K562 (cell line): ENCODE data around the gene RBBP4. TPM values are rescaled to one million over a fixed set of nuclear protein-coding genes. Genes with fewer than 3 reads are reported as not detected.

ENCODE experiments used
- BRF1 ChIP-seq: IDR thresholded peaks from 3 replicates; pipeline ENCODE4 v1.6.1; 2011; ENCODE audit warnings: borderline replicate concordance, mild to moderate bottlenecking; ENCODE audit not compliant: insufficient read length; ENCODE audit errors: extremely low read depth
- CREM ChIP-seq: IDR thresholded peaks from 2 replicates; pipeline ENCODE4 v1.6.1; 2014; ENCODE audit warnings: antibody characterized with exemption, low read depth
- ESRRA ChIP-seq: fragments of 450-650 bp; IDR thresholded peaks from 2 replicates; pipeline ENCODE4 v1.6.1; 2014; ENCODE audit warnings: low read depth, mild to moderate bottlenecking, moderate library complexity, borderline replicate concordance
- ESRRB ChIP-seq: fragments of 250-450 bp; sonication (Bioruptor Pico); IDR thresholded peaks from 2 replicates; pipeline ENCODE4 v1.5.0; 2020; ENCODE audit warnings: mild to moderate bottlenecking, moderate library complexity, borderline replicate concordance
- NFATC3 ChIP-seq: fragments of 450-650 bp; IDR thresholded peaks from 2 replicates; pipeline ENCODE4 v1.6.1; 2017; ENCODE audit warnings: mild to moderate bottlenecking
- PHF21A ChIP-seq: fragments of 450-650 bp; IDR thresholded peaks from 2 replicates; pipeline ENCODE4 v1.6.1; 2017; ENCODE audit warnings: low read depth, borderline replicate concordance
- POLR2B ChIP-seq: fragments of 450-650 bp; IDR thresholded peaks from 2 replicates; pipeline ENCODE4 v1.6.1; 2018; ENCODE audit warnings: low read depth; ENCODE audit not compliant: partially characterized antibody
- RNF2 ChIP-seq: sonication (generic); IDR thresholded peaks from 2 replicates; pipeline ENCODE4 v1.6.1; 2016
- SMARCE1 ChIP-seq: fragments of 450-650 bp; IDR thresholded peaks from 2 replicates; pipeline ENCODE4 v1.7.1; 2016; ENCODE audit warnings: mild to moderate bottlenecking
- SPI1 ChIP-seq: IDR thresholded peaks from 2 replicates; pipeline ENCODE4 v1.6.1; 2011; ENCODE audit warnings: low read depth, low read length, control low read depth, borderline replicate concordance
- TCFL5 ChIP-seq: fragments of 250-450 bp; sonication (Bioruptor Pico); conservative IDR thresholded peaks from 2 replicates; pipeline ENCODE4 v1.6.1; 2021; ENCODE audit warnings: mild to moderate bottlenecking, moderate library complexity, matching md5 sums
- ZNF551 ChIP-seq: fragments of 250-450 bp; sonication (Bioruptor Pico); IDR thresholded peaks from 2 replicates; pipeline ENCODE4 v1.5.0; 2021; ENCODE audit warnings: mild to moderate bottlenecking, moderate library complexity
- ZNF778 ChIP-seq: fragments of 450-650 bp; formaldehyde crosslinking; IDR thresholded peaks from 2 replicates; pipeline ENCODE4 v1.4.0; 2020; ENCODE audit warnings: mild to moderate bottlenecking, moderate library complexity
- polyA plus RNA-seq, 8 experiments: library from polyadenylated mRNA; depleted of rRNA in 4 of 8; stranded (reverse) in 5 of 8; unstranded in 3 of 8; fragments of >200 nt; fragmentation: Nextera tagmentation in 2 of 8; fragmentation: Illumina TruSeq in 1 of 8; extraction: Ambion mirVana in 2 of 8; extraction: Trizol in 1 of 8; gene quantifications; 2 replicates each; pipeline versions ENCODE4 v1.2.1 to v1.2.3, GENCODE V29; 2011 to 2014; ENCODE audit warnings: inconsistent platforms in 1 of 8, missing spikeins in 1 of 8
- total RNA-seq, 7 experiments: library from RNA; depleted of rRNA in 6 of 7; stranded (reverse); fragments of >200 nt in 6 of 7; fragmentation: Illumina TruSeq in 2 of 7; extraction: Trizol in 2 of 7; gene quantifications; 2 replicates each; pipeline versions ENCODE4 v1.2.1 to v1.2.3, GENCODE V29; 2011 to 2021; ENCODE audit warnings: low replicate concordance in 1 of 7
- TF ChIP-seq, protein P1 (sequence below), 2 experiments: fragments of 200-800 bp in 1 of 2; sonication (Bioruptor generic) in 1 of 2; sonication (generic) in 1 of 2; formaldehyde crosslinking in 1 of 2; IDR thresholded peaks in 1 of 2; conservative IDR thresholded peaks in 1 of 2; 2 replicates each; pipeline versions ENCODE4 v1.5.0 to v1.6.1; 2016 to 2020; ENCODE audit warnings: missing compliant biosample characterization in 1 of 2, missing genetic modification characterization in 1 of 2, missing genetic modification reagents in 1 of 2

Gene RBBP4
- total and polyA plus RNA-seq, 9 of the 15 experiments (the other 6 are each of a cell fraction or from before 2014, with no cell fraction given), result 185 to 409 (median 259) TPM

DNA sequence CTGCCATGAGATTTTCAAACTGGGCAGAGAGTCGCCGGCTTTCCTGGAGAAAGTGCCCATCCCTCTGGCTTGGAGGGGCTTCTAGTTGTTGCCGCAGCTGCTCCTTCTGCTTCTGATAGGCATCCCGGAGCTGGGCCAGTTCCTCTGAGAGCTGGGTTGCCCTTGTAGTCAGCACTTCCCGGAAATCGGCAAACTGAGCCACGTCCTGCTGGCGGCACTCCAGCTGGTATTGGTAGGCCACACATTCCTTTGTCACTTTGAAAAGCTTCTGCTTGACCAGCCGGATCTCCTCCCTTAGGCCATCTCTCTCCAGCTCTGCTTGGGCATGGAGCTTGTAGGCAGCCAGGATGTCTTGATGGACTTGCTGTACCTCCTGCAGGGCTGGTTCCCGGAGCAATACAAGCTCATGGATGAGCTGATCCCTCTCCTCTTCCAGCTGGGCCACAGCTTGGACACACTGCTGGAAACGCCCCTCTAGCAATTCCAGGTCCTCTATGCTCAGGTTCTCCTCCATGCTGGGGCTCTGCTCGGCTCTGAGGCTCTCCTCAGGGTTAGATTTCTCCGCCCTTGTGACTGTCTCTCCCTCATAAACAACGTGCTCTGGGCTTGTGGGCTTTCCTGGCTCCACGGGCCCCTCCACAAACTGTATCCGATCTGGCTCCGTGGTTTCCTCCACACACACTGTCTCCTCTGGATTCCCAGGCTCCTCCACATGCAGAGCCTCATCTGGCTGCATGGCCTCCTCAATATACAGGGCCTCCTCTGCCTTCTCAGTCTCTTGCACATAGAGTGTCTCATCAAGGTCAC lies 44.3 kb downstream of the RBBP4 start (continued):
- peak; percentile 44; the same call in 1 of the 2 replicates for TF ChIP-seq ESRRA
- TF ChIP-seq RNF2, result no peak
- TF ChIP-seq, protein P1, sequence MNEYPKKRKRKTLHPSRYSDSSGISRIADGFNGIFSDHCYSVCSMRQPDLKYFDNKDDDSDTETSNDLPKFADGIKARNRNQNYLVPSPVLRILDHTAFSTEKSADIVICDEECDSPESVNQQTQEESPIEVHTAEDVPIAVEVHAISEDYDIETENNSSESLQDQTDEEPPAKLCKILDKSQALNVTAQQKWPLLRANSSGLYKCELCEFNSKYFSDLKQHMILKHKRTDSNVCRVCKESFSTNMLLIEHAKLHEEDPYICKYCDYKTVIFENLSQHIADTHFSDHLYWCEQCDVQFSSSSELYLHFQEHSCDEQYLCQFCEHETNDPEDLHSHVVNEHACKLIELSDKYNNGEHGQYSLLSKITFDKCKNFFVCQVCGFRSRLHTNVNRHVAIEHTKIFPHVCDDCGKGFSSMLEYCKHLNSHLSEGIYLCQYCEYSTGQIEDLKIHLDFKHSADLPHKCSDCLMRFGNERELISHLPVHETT (CRISPR knock-in tag; conservative IDR thresholded peaks at IDR 0.05 in 1 of 2, IDR thresholded peaks at IDR 0.05 in 1 of 2), result peak in 1 of 2 experiments; percentile 53; a peak in 2 of 4 replicates
- no peak for TF ChIP-seq ZNF551 (CRISPR knock-in tag)
- TF ChIP-seq PHF21A, result no peak
- no peak for TF ChIP-seq BRF1
- peak; percentile 21; the same call in 1 of the 2 replicates for TF ChIP-seq SMARCE1
- TF ChIP-seq ESRRB (CRISPR knock-in tag), result no peak
- peak; percentile 23 for TF ChIP-seq POLR2B
- no peak for TF ChIP-seq TCFL5 (CRISPR knock-in tag)
- 0 out of 2 replicates have a peak, but pooled peaks have one; percentile 31 for TF ChIP-seq CREM
- TF ChIP-seq NFATC3, result no peak
- TF ChIP-seq SPI1, result peak; percentile 72; the same call in 1 of the 2 replicates
- TF ChIP-seq ZNF778 (CRISPR knock-in tag), result no peak
